ENCODE measurements around the gene ALDH3A2.
"Not testable (repeated sequence)": the region's sequence is repeated elsewhere in the genome, so short reads cannot be mapped to it uniquely, and the experiment has no call there.

ALDH3A2 gene

GRCh38 chr17:19651451-19652238 is 3.1 kb downstream of the ALDH3A2 start:
- no peak for DNase-seq

GRCh38 chr17:19652595-19652994 is 4.0 kb downstream of the ALDH3A2 start:
- no peak for DNase-seq

- no peak for DNase-seq
Measured at GRCh38 chr17:19654342-19654886, 5.9 kb downstream of the ALDH3A2 start.

- DNase-seq = no peak
Measured at GRCh38 chr17:19654896-19655295, 6.3 kb downstream of the ALDH3A2 start.

GRCh38 chr17:19656336-19656735 is 7.8 kb downstream of the ALDH3A2 start:
- no peak for DNase-seq

GRCh38 chr17:19656851-19657581 is 8.5 kb downstream of the ALDH3A2 start:
- no peak for DNase-seq

GRCh38 chr17:19659366-19660177 is 11.0 kb downstream of the ALDH3A2 start:
- no peak for DNase-seq

GRCh38 chr17:19660219-19660870 is 11.8 kb downstream of the ALDH3A2 start:
- DNase-seq = no peak

GRCh38 chr17:19661121-19661520 is 12.6 kb downstream of the ALDH3A2 start:
- no peak for DNase-seq

GRCh38 chr17:19663097-19663496 is 14.5 kb downstream of the ALDH3A2 start:
- DNase-seq = no peak

GRCh38 chr17:19664136-19664820 is 15.7 kb downstream of the ALDH3A2 start:
- DNase-seq = no peak

- no peak for DNase-seq
Measured at GRCh38 chr17:19664821-19665181, 16.2 kb downstream of the ALDH3A2 start.

- not testable (repeated sequence) for DNase-seq
Measured at GRCh38 chr17:19669680-19670079, 21.1 kb downstream of the ALDH3A2 start.

GRCh38 chr17:19670908-19671307 is 22.4 kb downstream of the ALDH3A2 start:
- no peak for DNase-seq

- no peak for DNase-seq
Measured at GRCh38 chr17:19671433-19671832, 22.9 kb downstream of the ALDH3A2 start.

GRCh38 chr17:19672009-19672750 is 23.6 kb downstream of the ALDH3A2 start:
- no peak for DNase-seq

GRCh38 chr17:19673623-19674022 is 25.1 kb downstream of the ALDH3A2 start:
- DNase-seq = no peak

- no peak for DNase-seq
Measured at GRCh38 chr17:19676896-19677295, 28.3 kb downstream of the ALDH3A2 start.

- DNase-seq = no peak
Measured at GRCh38 chr17:19677736-19678379, 29.3 kb downstream of the ALDH3A2 start.

GRCh38 chr17:19678581-19679453 is 30.3 kb downstream of the ALDH3A2 start:
- DNase-seq = no peak
